Mononuclear cell (primary cell): ENCODE data around the gene ATP1A1. TPM values are rescaled to one million over a fixed set of nuclear protein-coding genes. Genes with fewer than 3 reads are reported as not detected.

ENCODE experiments used
- H3K27me3 ChIP-seq: 2 replicates; pipeline ENCODE4 v1.6.0; 2011; ENCODE audit warnings: low read length, control low read depth; ENCODE audit not compliant: insufficient read depth
- H3K4me1 ChIP-seq: 2 replicates; pipeline ENCODE4 v1.5.1; 2011; ENCODE audit warnings: mild to moderate bottlenecking, low read length, control low read depth; ENCODE audit not compliant: insufficient read depth
- H3K4me3 ChIP-seq: 2 replicates; pipeline ENCODE4 v1.5.1; 2011; ENCODE audit warnings: mild to moderate bottlenecking, low read length, moderate library complexity
- H3K9me3 ChIP-seq: 2 replicates; pipeline ENCODE4 v1.5.1; 2011; ENCODE audit warnings: low read depth, mild to moderate bottlenecking, control low read depth, low read length
- total RNA-seq: library from RNA; depleted of rRNA; stranded (reverse); fragments of >200 nt; gene quantifications from one replicate; pipeline ENCODE4 v1.2.3, GENCODE V29; 2012

ATP1A1 gene
- total RNA-seq, 1 donor = 173 TPM

DNA sequence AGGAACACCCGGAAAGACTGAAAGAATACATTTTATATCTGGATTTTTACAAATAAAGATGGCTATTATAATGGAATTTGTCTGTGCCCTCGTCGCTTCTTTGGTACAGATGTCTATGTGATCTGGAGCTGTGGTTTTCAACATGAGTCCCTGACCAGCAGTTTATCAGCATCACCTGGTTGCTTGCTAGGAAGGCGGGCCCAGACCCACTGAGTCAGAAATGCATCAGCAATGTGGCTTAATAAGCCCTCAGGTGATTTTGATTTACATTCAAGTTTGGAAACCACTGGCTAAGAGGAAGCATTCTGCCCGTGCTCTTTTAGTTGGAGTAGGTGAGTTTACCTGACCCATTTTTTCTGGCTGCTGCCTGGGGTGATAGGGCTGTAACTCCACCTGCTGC lies 31.7 kb downstream of the ATP1A1 start:
- no peaks in the 10 kb centered on the region for H3K9me3 ChIP-seq
- no peaks in the 10 kb centered on the region for H3K4me1 ChIP-seq
- no peak overlapping the region for H3K4me3 ChIP-seq
- no peaks in the 10 kb centered on the region for H3K27me3 ChIP-seq

GRCh38 chr1:116405241-116406135 lies 32.4 kb downstream of the ATP1A1 start:
- H3K4me1 ChIP-seq = no peaks in the 10 kb centered on the region
- no peaks in the 10 kb centered on the region for H3K9me3 ChIP-seq
- no peaks in the 10 kb centered on the region for H3K27me3 ChIP-seq
- H3K4me3 ChIP-seq = no peak overlapping the region

DNA sequence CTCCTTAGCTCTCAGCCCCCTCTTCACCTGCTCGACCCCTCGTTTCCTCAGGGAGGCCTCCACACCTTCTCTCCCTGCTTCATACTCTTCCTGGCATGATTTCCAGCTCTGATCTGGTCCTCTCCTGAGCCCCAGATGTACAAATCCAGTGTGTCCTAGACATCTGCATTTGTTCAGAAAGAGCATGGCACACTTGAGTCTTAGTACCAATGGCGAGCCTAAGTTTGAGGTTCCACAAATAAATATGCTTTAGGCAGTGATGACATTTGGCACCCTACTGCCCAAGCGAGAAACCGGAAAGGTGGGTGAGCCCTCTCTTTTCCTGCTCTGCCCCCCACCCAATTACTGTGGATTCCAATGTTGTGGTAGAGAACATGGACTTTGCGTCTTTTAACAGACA lies 34.0 kb downstream of the ATP1A1 start:
- H3K9me3 ChIP-seq = no peaks in the 10 kb centered on the region
- no peak overlapping the region for H3K4me3 ChIP-seq
- H3K4me1 ChIP-seq = no peaks in the 10 kb centered on the region
- H3K27me3 ChIP-seq = no peaks in the 10 kb centered on the region

DNA sequence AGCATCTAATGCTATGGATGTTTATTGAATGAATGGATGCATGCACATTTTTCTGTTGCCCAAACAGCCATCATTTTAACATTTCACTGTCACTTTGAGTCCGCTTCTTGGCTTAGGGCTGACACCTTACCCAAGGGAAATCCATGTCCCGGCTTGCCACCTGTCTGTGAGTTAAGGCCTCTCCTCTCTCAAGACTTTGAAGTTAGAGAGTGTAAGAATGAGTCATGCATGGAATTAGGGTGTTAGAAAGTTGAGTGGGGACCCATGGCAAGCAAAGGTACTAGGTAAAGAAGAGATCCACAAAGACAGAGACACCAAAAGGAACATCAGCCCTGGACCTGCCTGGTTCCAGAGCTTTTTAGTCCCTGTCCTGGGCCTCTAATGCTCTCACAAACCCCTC lies 35.1 kb downstream of the ATP1A1 start:
- Histone ChIP-seq H3K4me1 (no peaks in the 10 kb centered on the region), H3K27me3 (no peaks in the 10 kb centered on the region), H3K9me3 (no peaks in the 10 kb centered on the region), H3K4me3 (no peak overlapping the region)

GRCh38 chr1:116408803-116409720 lies 36.0 kb downstream of the ATP1A1 start:
- H3K4me3 ChIP-seq = no peak overlapping the region
- H3K4me1 ChIP-seq = no peaks in the 10 kb centered on the region
- H3K9me3 ChIP-seq = no peaks in the 10 kb centered on the region
- H3K27me3 ChIP-seq = no peaks in the 10 kb centered on the region

- Histone ChIP-seq H3K4me3 (no peak overlapping the region), H3K27me3 (no peaks in the 10 kb centered on the region), H3K4me1 (no peaks in the 10 kb centered on the region)
Measured at GRCh38 chr1:116409751-116410191, 36.7 kb downstream of the ATP1A1 start.

DNA sequence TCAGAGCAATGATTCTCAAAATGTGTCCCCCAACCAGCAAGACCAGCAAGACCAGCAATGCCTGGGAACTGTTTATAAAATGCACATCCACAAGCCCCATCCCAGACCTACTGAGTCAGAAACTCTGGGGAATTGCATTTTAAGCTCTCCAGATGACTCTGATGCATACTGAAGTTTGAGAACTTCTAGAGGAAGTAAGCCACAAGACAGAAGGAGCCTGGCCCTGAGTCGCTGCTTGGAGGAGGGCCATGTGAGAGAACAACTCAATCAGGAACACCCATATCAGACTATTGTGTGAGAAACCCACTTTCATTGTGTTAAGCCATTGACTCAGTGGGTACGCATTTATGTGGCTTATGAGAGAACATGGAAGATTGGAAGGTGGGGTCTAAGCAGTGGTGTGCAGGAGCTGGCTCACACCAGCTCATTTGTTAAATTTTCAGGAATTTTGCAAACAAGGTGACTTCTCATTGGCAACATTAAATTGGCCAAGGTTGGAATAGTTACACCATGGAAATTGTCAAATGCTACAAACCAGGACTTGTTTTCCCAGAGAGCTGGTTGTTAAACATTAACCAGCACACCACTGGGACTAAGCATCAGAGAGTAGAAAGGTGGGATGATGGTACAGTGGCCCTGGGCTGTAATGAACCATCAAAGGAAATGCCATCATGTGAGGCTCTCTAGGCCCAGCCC lies 38.9 kb downstream of the ATP1A1 start:
- Histone ChIP-seq H3K9me3 (no peaks in the 10 kb centered on the region), H3K4me1 (peaks cover under 1% of the 10 kb centered on the region), H3K4me3 (no peak overlapping the region), H3K27me3 (no peaks in the 10 kb centered on the region)

More at GRCh38 chr1:116409751-116410191, 36.7 kb downstream of the ATP1A1 start:
- no peaks in the 10 kb centered on the region for H3K9me3 ChIP-seq

DNA sequence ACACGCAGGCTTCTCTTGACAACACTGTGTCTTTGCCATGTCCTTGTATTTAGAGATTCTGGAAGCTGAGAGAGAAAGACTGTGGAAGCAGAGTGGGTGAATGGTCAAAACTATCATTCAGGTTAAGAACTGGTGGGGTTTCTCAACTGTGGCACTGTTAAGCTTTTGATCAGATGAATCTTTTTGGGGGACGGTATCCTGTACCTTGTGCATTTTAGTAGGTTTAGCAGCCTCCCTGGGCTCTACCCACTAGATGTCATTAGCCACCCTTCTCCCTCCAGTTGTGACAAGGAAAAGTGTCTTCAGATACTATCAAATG lies 39.4 kb downstream of the ATP1A1 start:
- no peaks in the 10 kb centered on the region for H3K27me3 ChIP-seq
- H3K9me3 ChIP-seq = no peaks in the 10 kb centered on the region
- H3K4me3 ChIP-seq = no peak overlapping the region
- H3K4me1 ChIP-seq = peaks cover 5% of the 10 kb centered on the region

- Histone ChIP-seq H3K4me1 (peaks cover 10% of the 10 kb centered on the region), H3K27me3 (no peaks in the 10 kb centered on the region), H3K4me3 (no peak overlapping the region), H3K9me3 (no peaks in the 10 kb centered on the region)
Measured at GRCh38 chr1:116412898-116413297, 39.9 kb downstream of the ATP1A1 start.

DNA sequence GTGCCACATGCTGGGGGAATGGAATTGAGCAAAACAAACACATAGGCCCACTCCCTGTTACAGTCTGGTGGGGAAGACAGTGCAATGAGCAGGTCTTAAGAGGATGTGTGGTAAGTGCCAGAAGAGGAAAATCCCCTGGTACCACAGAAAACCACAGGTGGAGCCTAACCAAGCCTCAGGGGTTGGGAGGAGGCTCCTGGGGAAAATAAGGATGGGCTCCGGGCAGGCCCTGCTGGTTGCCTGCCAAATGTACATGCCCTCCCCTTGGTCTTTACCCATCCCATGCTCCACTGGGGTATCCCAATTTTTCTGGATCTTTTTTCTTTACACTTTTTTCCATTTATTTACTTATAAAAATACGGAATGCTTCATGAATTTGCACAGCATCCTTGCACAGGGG lies 40.4 kb downstream of the ATP1A1 start:
- H3K4me1 ChIP-seq = peaks cover 13% of the 10 kb centered on the region
- H3K9me3 ChIP-seq = no peaks in the 10 kb centered on the region
- H3K4me3 ChIP-seq = no peak overlapping the region
- no peaks in the 10 kb centered on the region for H3K27me3 ChIP-seq

DNA sequence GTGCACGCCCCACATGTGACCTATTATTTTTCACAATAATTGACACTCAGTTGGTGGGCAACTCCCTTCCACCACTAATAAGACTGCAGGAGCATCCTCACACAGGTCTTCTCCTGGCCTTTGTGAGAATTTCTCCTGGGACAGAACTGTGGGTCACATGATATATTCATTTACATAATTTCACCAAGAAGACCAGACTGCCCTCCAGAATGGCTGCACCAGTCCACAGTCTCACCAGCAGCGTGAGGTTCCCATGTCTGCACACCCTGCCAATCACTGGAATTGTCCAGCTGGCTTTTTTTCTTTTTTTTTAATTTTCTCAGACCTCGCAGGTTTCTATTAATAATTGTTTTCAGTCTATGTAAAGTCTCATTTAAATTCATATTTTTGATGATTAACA lies 41.3 kb downstream of the ATP1A1 start:
- Histone ChIP-seq H3K9me3 (no peaks in the 10 kb centered on the region), H3K4me1 (peaks cover 19% of the 10 kb centered on the region), H3K4me3 (no peak overlapping the region), H3K27me3 (no peaks in the 10 kb centered on the region)

DNA sequence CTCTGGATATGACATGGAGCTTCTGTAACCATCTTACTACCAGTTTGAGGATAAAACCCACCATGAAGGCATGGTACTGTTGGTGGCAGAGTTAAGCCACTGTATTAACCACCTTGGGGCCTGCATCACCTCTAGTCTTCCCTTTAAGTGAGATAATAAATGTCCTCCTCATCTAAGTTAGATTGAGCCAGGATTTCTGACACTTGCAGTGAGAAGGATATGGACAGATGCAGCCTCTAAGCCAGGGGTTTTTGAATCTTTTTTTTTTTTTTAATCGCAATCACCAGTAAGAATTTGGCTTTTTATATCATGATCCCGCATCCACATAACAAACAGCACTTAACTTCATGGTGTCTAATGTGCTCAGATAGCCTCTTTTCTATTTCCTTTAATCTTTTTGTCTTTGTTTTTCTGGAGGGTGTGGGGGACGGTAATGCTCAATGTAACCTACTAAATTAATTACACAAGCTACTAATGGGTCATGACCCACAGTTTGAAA lies 42.2 kb downstream of the ATP1A1 start:
- Histone ChIP-seq H3K9me3 (no peaks in the 10 kb centered on the region), H3K27me3 (no peaks in the 10 kb centered on the region), H3K4me1 (peaks cover 19% of the 10 kb centered on the region), H3K4me3 (no peak overlapping the region)

- no peak overlapping the region for H3K4me3 ChIP-seq
- H3K4me1 ChIP-seq = peaks cover 19% of the 10 kb centered on the region
- H3K9me3 ChIP-seq = no peaks in the 10 kb centered on the region
- no peaks in the 10 kb centered on the region for H3K27me3 ChIP-seq
Measured at GRCh38 chr1:116415699-116416533, 42.9 kb downstream of the ATP1A1 start.

GRCh38 chr1:116416854-116417513 lies 43.9 kb downstream of the ATP1A1 start:
- no peaks in the 10 kb centered on the region for H3K27me3 ChIP-seq
- H3K4me1 ChIP-seq = peaks cover 19% of the 10 kb centered on the region
- no peak overlapping the region for H3K4me3 ChIP-seq
- H3K9me3 ChIP-seq = no peaks in the 10 kb centered on the region
